Vagina (tissue), 2 donors: ENCODE measurements around the gene PAX1. TPM values are rescaled to one million over a fixed set of nuclear protein-coding genes. Genes with fewer than 3 reads are reported as not detected.

Source experiments
- DNase-seq, 2 donors: peaks; one replicate each; pipeline ENCODE4 v3.0.0-alpha.2; 2017; ENCODE audit errors: extremely low spot score in 2 of 2
- H3K27ac ChIP-seq: fragments of 200-600 bp; sonication (generic); one replicate; pipeline ENCODE4 v1.5.1; 2019
- H3K27me3 ChIP-seq: fragments of 200-600 bp; sonication (generic); one replicate; pipeline ENCODE4 v1.5.1; 2019
- H3K36me3 ChIP-seq, 2 donors: fragments of 200-600 bp; sonication (generic); one replicate each; pipeline ENCODE4 v1.5.1; 2017 to 2019
- H3K4me1 ChIP-seq: fragments of 200-600 bp; sonication (generic); one replicate; pipeline ENCODE4 v1.5.1; 2019
- H3K4me3 ChIP-seq, 2 donors: fragments of 200-600 bp; sonication (generic); 1 replicate in 1 of 2; 2 replicates in 1 of 2; pipeline ENCODE4 v1.5.1; 2016 to 2019
- H3K9me3 ChIP-seq: fragments of 200-600 bp; sonication (generic); one replicate; pipeline ENCODE4 v1.5.1; 2019
- POLR2A ChIP-seq, 2 donors: fragments of 450-650 bp; IDR thresholded peaks; one replicate each; pipeline ENCODE4 v1.6.1; 2017; ENCODE audit warnings: antibody characterized with exemption in 2 of 2, mild to moderate bottlenecking in 2 of 2, moderate library complexity in 2 of 2
- POLR2AphosphoS5 ChIP-seq, 2 donors: sonication (generic); formaldehyde crosslinking; IDR thresholded peaks; one replicate each; pipeline ENCODE4 v1.9.0; 2017; ENCODE audit warnings: antibody characterized with exemption in 2 of 2, mild to moderate bottlenecking in 2 of 2, low read depth in 1 of 2; ENCODE audit not compliant: insufficient read depth in 1 of 2
- intact Hi-C: fragments of 100-400 bp; cut with DNase I; formaldehyde crosslinking; loops from one replicate; pipeline ENCODE4 v1.15.1; 2023
- total RNA-seq: library from RNA; depleted of rRNA; stranded (reverse); fragments of >200 nt; gene quantifications from one replicate; pipeline ENCODE4 v1.2.3, GENCODE V29; 2016
- TF ChIP-seq, protein P1 (sequence below), 3 experiments: fragments of 450-650 bp in 2 of 3; fragments of 200-600 bp in 1 of 3; sonication (generic) in 1 of 3; IDR thresholded peaks; one replicate each; pipeline ENCODE4 v1.5.1; 2017 to 2019; ENCODE audit warnings: antibody characterized with exemption in 3 of 3, mild to moderate bottlenecking in 2 of 3, moderate library complexity in 2 of 3

PAX1 gene
- total RNA-seq, 1 donor from 2014 or later: not detected

DNA sequence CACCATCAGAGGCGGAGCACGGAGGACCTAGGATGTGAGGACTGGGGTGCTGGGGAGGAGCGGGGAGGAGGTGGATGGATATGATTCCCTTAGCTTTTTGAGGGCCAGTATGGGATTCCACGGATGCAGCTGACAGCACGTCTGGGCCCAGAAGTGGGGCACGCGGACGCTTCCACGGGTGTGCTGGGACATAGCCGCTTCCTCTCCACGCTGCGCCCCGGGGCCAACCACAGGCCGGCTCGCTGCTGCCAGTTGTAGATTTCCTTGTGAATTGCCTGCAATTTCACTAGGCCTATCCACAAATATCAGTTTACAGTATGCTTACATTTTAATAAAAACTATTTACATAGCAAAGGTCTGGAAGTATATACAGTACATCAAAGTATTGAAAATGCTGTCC, 23.9 kb downstream of the PAX1 start:
- no peak overlapping the region for H3K27ac ChIP-seq
- no peaks in the 10 kb centered on the region for H3K36me3 ChIP-seq
- H3K4me3 ChIP-seq: no peak overlapping the region
- H3K27me3 ChIP-seq: no peaks in the 10 kb centered on the region
- H3K4me1 ChIP-seq: no peaks in the 10 kb centered on the region
- TF ChIP-seq, protein P1, sequence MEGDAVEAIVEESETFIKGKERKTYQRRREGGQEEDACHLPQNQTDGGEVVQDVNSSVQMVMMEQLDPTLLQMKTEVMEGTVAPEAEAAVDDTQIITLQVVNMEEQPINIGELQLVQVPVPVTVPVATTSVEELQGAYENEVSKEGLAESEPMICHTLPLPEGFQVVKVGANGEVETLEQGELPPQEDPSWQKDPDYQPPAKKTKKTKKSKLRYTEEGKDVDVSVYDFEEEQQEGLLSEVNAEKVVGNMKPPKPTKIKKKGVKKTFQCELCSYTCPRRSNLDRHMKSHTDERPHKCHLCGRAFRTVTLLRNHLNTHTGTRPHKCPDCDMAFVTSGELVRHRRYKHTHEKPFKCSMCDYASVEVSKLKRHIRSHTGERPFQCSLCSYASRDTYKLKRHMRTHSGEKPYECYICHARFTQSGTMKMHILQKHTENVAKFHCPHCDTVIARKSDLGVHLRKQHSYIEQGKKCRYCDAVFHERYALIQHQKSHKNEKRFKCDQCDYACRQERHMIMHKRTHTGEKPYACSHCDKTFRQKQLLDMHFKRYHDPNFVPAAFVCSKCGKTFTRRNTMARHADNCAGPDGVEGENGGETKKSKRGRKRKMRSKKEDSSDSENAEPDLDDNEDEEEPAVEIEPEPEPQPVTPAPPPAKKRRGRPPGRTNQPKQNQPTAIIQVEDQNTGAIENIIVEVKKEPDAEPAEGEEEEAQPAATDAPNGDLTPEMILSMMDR (IDR thresholded peaks at IDR 0.05): no peak
- TF ChIP-seq POLR2A (IDR thresholded peaks at IDR 0.05): no peak
- TF ChIP-seq POLR2AphosphoS5 (IDR thresholded peaks at IDR 0.05; ENCODE audit: insufficient read depth in 1 of 2, low read depth in 1 of 2): no peak
- H3K9me3 ChIP-seq: no peaks in the 10 kb centered on the region
- intact Hi-C loops: no loop called here
- peak in 1 of 2 donors; percentile 87 for DNase-seq

DNA sequence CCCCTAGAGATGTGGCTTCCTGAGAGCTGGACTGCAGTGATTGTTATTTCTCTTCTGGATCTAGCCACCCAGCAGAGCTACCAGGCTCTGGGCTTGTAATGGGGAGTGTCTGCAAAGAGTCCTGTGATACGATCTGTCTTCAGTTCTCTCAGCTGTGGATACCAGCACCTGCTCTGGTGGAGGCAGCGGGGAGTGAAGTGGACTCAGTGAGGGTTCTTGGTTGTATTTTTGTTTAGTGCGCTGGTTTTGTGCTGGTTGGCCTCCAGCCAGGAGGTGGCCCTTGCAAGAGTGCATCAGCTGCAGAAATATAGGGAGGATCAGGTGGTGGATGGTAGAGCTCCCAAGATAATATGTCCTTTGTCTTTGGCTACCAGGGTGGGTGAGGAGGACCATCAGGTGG, 33.7 kb downstream of the PAX1 start:
- no peaks in the 10 kb centered on the region for H3K4me1 ChIP-seq
- intact Hi-C loops: no loop called here
- no peaks in the 10 kb centered on the region for H3K36me3 ChIP-seq
- TF ChIP-seq, protein P1 (IDR thresholded peaks at IDR 0.05): no peak
- no peak for TF ChIP-seq POLR2AphosphoS5 (IDR thresholded peaks at IDR 0.05; ENCODE audit: insufficient read depth in 1 of 2, low read depth in 1 of 2)
- TF ChIP-seq POLR2A (IDR thresholded peaks at IDR 0.05): no peak
- no peak for DNase-seq
- no peak overlapping the region for H3K4me3 ChIP-seq
- no peaks in the 10 kb centered on the region for H3K27me3 ChIP-seq
- H3K27ac ChIP-seq: no peak overlapping the region
- H3K9me3 ChIP-seq: no peaks in the 10 kb centered on the region

DNA sequence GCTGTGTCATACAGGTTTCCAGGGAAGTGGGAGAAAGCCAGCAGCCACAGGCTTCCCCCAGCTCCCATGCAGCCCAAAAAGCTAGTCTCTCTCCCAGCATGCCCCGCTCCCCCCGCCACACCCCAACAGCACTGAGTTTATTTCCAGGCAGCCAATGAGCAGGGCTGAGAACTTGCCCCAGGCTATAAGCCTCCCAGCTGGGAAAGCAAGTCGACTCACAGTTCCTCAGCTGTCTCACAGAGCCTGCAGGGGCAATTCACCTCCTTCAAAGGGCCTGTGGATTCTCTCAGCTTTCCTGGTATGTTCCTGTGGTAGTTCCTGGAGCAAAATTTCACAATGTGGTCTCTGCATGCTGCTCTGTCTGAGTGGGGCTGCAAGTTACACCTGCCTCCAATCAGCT, 34.2 kb downstream of the PAX1 start:
- no peak for TF ChIP-seq POLR2AphosphoS5 (IDR thresholded peaks at IDR 0.05; ENCODE audit: insufficient read depth in 1 of 2, low read depth in 1 of 2)
- TF ChIP-seq, protein P1 (IDR thresholded peaks at IDR 0.05): no peak
- TF ChIP-seq POLR2A (IDR thresholded peaks at IDR 0.05): no peak
- H3K36me3 ChIP-seq: no peaks in the 10 kb centered on the region
- H3K27me3 ChIP-seq: no peaks in the 10 kb centered on the region
- no peak overlapping the region for H3K27ac ChIP-seq
- H3K4me3 ChIP-seq: no peak overlapping the region
- H3K4me1 ChIP-seq: no peaks in the 10 kb centered on the region
- no peaks in the 10 kb centered on the region for H3K9me3 ChIP-seq
- DNase-seq: no peak
- intact Hi-C loops: no loop called here

DNA sequence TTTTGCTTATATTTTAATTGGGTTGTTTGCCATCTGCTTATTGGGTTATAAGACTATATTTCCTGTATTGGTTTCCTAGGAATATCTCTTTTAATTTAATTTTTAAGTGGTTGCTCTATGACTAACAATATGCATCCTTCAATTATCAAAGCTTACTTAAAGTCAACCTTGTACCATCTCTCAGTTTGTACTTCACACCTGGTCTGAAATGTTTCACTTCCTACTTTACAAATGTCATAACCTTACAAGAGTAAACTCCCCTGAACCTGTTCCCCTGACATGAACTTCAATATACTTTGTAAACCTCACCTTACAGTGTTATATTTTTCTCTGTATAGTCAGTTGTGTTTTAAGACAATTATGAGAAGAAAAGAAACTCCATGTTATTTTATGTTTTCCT, 35.8 kb downstream of the PAX1 start:
- Histone ChIP-seq H3K27me3 (no peaks in the 10 kb centered on the region), H3K27ac (no peak overlapping the region), H3K4me3 (no peak overlapping the region), H3K36me3 (no peaks in the 10 kb centered on the region), H3K9me3 (no peaks in the 10 kb centered on the region), H3K4me1 (no peaks in the 10 kb centered on the region)
- TF ChIP-seq POLR2AphosphoS5 (IDR thresholded peaks at IDR 0.05; ENCODE audit: insufficient read depth in 1 of 2, low read depth in 1 of 2) (no peak), POLR2A (IDR thresholded peaks at IDR 0.05) (no peak)
- TF ChIP-seq, protein P1 (IDR thresholded peaks at IDR 0.05): no peak
- intact Hi-C loops: no loop called here
- no peak for DNase-seq

DNA sequence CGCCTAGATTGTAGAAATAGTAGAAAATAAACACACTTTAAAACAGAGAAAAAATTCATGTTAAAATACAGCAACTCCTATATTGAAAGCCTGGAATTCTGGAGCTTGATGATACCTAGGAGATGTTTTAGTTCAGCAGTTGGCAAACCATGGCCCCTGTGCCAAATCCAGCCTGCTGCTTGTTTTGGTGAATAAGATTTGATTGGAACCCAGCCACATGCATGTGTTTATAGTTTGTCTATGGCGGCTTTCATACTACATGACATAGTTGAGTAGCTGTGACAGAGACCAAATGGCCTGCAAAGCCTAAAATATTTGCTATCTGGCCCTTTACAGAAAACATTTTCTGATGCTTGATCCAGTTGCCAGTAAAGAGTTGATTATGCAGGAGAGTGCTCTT, 57.2 kb downstream of the PAX1 start:
- Histone ChIP-seq H3K36me3 (no peaks in the 10 kb centered on the region), H3K27me3 (no peaks in the 10 kb centered on the region), H3K27ac (no peak overlapping the region), H3K4me1 (no peaks in the 10 kb centered on the region), H3K9me3 (no peaks in the 10 kb centered on the region), H3K4me3 (no peak overlapping the region)
- intact Hi-C loops: no loop called here
- no peak for TF ChIP-seq POLR2AphosphoS5 (IDR thresholded peaks at IDR 0.05; ENCODE audit: insufficient read depth in 1 of 2, low read depth in 1 of 2)
- no peak for DNase-seq
